SK-N-SH treated with all-trans-retinoic acid at 6 μM for 48 hours (cell line): Measurements from ENCODE around the gene UPK1B.

Experiments
- ARNTL ChIP-seq: fragments of 450-650 bp; formaldehyde crosslinking; IDR thresholded peaks from 2 replicates; pipeline ENCODE4 v1.5.0; 2020; ENCODE audit warnings: low read depth, mild to moderate bottlenecking, moderate library complexity, borderline replicate concordance
- OSR1 ChIP-seq: fragments of 250-450 bp; sonication (Bioruptor Pico); IDR thresholded peaks from 2 replicates; pipeline ENCODE4 v1.8.0; 2022; ENCODE audit warnings: moderate library complexity, mild to moderate bottlenecking, inconsistent platforms
- TCF4 ChIP-seq: fragments of 250-450 bp; sonication (Bioruptor Pico); IDR thresholded peaks from 2 replicates; pipeline ENCODE4 v1.8.0; 2021; ENCODE audit warnings: mild to moderate bottlenecking, moderate library complexity, borderline replicate concordance
- ZC3H10 ChIP-seq: fragments of 250-450 bp; sonication (Bioruptor Pico); IDR thresholded peaks from 2 replicates; pipeline ENCODE4 v1.5.1; 2021; ENCODE audit warnings: mild to moderate bottlenecking, moderate library complexity

DNA sequence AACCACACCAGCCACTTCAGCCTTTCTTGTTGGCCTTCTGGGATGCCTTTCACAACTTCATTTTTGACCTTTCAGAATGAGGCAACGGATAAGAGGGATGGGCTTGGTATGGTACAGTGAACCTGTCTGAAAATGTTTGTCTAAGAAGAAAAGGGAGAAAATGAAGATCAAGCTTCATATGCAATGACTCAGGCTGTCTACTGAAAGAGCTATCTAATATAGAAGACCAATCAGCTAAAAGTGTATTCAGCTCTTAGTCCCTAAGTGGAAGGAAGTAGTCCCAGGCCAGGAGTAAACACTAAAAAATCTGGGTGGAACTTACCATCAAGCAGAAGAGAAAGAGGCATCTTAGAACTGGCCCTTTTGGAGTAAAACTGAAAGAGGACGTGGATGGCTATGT is 12.2 kb upstream of the UPK1B start:
- TF ChIP-seq ARNTL, result no peak
- no peak for TF ChIP-seq TCF4 (CRISPR knock-in tag)
- TF ChIP-seq OSR1, result no peak
- TF ChIP-seq ZC3H10 (CRISPR knock-in tag), result no peak
